ENCODE measurements around the gene WDR91. TPM values are rescaled to one million over a fixed set of nuclear protein-coding genes. Genes with fewer than 3 reads are reported as not detected.

WDR91 gene
- total RNA-seq, 4 donors from 2014 or later: 18.7 to 37.1 (median 30.0) TPM

DNA sequence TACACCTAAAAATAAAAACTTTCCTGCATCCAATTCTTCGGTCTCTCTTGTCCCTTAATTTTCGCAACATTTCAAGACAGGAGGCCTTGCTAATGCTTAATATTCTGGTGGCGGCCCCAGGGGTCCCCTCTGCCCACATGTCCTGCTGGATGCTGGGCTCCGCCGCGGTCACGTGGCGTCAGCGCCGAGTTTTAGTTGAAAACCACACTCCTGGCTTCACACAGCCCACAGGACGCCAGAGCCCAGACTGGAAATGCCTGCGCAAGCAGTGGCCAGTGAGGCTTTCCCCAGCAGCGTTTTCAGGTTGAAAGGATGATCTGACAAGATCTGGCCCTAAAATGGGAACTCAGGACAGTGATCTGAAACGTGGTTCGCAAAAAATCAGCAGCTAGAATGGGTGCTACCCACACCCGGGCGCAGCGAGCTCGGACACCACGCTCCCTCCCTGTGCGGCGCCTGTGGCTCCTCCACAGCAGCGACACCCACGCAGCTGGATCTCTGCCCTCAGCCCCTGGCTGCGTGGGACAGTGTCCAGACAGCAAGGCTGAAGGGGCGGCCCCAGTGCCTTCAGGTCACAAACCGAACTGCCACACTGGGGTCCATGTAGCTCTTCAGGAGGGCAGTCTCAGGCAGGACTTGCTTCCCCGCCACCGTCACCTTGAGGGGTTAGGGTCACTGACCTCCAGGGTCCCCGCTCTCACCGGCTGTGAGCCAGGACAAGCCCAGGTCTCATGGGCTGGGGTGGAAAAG is 29.2 kb downstream of the WDR91 start:
- no peak for ATAC-seq

DNA sequence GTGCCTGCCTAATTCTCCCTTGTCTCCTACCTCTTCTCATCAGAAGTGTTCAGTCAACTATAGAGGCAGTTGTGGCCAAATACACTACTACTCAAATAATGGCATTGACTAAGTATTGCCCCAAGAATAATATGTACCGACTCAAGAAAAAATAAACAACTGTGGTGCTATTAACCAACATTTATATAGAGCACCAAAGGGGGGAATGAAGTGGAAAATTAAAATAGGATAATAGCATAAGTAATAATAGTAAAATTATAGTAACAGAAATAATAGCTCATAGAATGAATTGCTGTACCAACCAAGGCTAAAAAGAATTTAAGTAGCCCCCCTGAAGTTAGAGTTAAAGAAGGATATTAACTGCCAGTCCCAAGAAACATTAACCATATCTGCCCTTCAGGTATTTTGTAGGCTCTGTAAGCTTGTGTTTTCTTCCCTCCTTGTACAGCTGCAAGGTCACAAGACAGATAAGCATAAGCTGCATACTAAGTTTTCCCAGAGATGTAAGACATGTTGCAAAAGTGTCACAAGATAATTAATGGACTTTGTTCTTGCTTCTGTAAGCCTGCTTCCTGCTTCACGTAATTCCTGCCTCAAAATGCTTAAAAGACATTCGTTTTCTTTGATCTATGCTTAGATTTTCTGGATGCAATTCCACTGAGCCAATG is 29.9 kb downstream of the WDR91 start:
- no peak for TF ChIP-seq EP300 (IDR thresholded peaks at IDR 0.05)
- TF ChIP-seq POLR2A (IDR thresholded peaks at IDR 0.05): no peak
- TF ChIP-seq, protein P1, sequence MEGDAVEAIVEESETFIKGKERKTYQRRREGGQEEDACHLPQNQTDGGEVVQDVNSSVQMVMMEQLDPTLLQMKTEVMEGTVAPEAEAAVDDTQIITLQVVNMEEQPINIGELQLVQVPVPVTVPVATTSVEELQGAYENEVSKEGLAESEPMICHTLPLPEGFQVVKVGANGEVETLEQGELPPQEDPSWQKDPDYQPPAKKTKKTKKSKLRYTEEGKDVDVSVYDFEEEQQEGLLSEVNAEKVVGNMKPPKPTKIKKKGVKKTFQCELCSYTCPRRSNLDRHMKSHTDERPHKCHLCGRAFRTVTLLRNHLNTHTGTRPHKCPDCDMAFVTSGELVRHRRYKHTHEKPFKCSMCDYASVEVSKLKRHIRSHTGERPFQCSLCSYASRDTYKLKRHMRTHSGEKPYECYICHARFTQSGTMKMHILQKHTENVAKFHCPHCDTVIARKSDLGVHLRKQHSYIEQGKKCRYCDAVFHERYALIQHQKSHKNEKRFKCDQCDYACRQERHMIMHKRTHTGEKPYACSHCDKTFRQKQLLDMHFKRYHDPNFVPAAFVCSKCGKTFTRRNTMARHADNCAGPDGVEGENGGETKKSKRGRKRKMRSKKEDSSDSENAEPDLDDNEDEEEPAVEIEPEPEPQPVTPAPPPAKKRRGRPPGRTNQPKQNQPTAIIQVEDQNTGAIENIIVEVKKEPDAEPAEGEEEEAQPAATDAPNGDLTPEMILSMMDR (IDR thresholded peaks at IDR 0.05): no peak
- Histone ChIP-seq H3K27me3 (no peaks in the 10 kb centered on the region), H3K4me1 (no peaks in the 10 kb centered on the region), H3K27ac (no peak overlapping the region), H3K9me3 (peaks cover 0 to 46% (median 0%) of the 10 kb centered on the region in 3 donors), H3K36me3 (peaks cover 0 to 70% of the 10 kb centered on the region in 2 donors), H3K4me3 (no peak overlapping the region)
- WGBS, 2 donors (ENCODE audit: low coverage in 1 of 2): 75 to 86% methylated on average over 3 of the region's 3 CpGs
- ATAC-seq: no peak

More for the DNA sequence above, 29.2 kb downstream of the WDR91 start:
- TF ChIP-seq, protein P1 (IDR thresholded peaks at IDR 0.05): no peak
- TF ChIP-seq EP300 (IDR thresholded peaks at IDR 0.05): no peak
- TF ChIP-seq POLR2A (IDR thresholded peaks at IDR 0.05): no peak
- no peak for TF ChIP-seq POLR2AphosphoS5 (IDR thresholded peaks at IDR 0.05)
- H3K36me3 ChIP-seq: peaks cover 0 to 77% of the 10 kb centered on the region in 2 donors
- H3K4me1 ChIP-seq: no peaks in the 10 kb centered on the region
- H3K27ac ChIP-seq: no peak overlapping the region
- H3K27me3 ChIP-seq: no peaks in the 10 kb centered on the region
- WGBS, 2 donors (ENCODE audit: low coverage in 1 of 2): 88 to 98% methylated on average over 5 to 6 of the region's 31 CpGs
- peaks cover 0 to 46% (median 0%) of the 10 kb centered on the region in 3 donors for H3K9me3 ChIP-seq
- no peak overlapping the region for H3K4me3 ChIP-seq

DNA sequence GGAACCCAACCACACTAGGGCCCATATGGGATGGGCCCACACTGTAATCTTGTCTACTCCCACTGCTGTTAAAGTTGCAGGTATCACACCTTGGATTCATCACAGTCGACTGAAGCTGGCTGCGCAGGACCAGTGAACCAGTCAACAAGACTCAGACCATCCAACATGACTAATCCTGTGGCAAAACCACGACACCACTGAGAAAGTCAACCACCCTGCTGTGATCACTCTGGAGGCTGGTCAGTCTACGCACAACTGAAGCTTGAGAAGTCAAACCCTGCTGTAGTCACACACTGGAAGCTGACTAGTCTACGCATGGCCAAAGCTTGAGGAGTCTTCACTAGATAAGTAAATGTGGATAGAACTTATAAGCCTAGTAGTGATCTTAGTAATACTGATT is 31.2 kb downstream of the WDR91 start:
- peaks cover 0 to 46% (median 0%) of the 10 kb centered on the region in 3 donors for H3K9me3 ChIP-seq
- H3K4me3 ChIP-seq: no peak overlapping the region
- H3K4me1 ChIP-seq: no peaks in the 10 kb centered on the region
- TF ChIP-seq, protein P1 (IDR thresholded peaks at IDR 0.05): no peak
- TF ChIP-seq POLR2A (IDR thresholded peaks at IDR 0.05) (no peak), EP300 (IDR thresholded peaks at IDR 0.05) (no peak)
- no peaks in the 10 kb centered on the region for H3K27me3 ChIP-seq
- no peak for ATAC-seq
- H3K36me3 ChIP-seq: peaks cover 0 to 57% of the 10 kb centered on the region in 2 donors
- 94 to 100% methylated on average over 1 to 3 of the region's 5 CpGs for WGBS, 2 donors (ENCODE audit: low coverage in 1 of 2)
- no peak overlapping the region for H3K27ac ChIP-seq

DNA sequence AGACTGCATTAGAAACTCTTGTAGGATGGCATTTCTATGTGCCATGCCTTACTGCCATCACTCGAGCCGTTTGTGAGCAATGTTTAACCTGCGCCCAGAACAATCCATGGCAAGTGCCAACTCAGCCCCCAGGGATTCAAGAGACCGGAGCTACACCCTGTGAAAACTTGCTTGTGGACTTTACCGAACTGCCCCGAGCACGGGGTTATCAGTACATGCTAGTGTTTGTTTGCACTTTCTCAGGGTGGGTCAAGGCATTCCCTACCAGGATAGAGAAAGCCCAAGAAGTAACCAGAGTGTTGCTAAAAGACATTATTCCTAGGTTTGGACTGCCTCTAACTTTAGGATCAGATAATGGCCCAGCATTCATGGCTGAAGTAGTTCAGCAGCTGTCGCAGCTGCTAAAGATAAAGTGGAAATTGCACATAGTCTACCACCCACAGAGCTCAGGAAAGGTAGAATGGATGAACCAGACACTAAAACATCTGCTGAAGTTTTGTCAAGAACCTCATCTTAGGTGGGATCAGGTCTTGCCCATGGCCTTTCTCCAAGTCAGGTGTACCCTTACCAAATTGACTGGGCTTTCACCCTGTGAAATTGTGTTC is 31.9 kb downstream of the WDR91 start:
- WGBS, 2 donors (ENCODE audit: low coverage in 1 of 2): 80 to 87% methylated on average over 1 to 4 of the region's 8 CpGs
- no peak for ATAC-seq

More for the DNA sequence above, 31.9 kb downstream of the WDR91 start:
- TF ChIP-seq POLR2AphosphoS5 (IDR thresholded peaks at IDR 0.05) (no peak), POLR2A (IDR thresholded peaks at IDR 0.05) (no peak), EP300 (IDR thresholded peaks at IDR 0.05) (no peak)
- TF ChIP-seq, protein P1 (IDR thresholded peaks at IDR 0.05): no peak
- H3K4me3 ChIP-seq: no peak overlapping the region
- peaks cover 0 to 46% (median 0%) of the 10 kb centered on the region in 3 donors for H3K9me3 ChIP-seq
- H3K36me3 ChIP-seq: peaks cover 0 to 50% of the 10 kb centered on the region in 2 donors
- no peaks in the 10 kb centered on the region for H3K27me3 ChIP-seq
- H3K4me1 ChIP-seq: no peaks in the 10 kb centered on the region
- H3K27ac ChIP-seq: no peak overlapping the region

Data from gastroesophageal sphincter (tissue), 4 donors.